HepG2 (cell line): ENCODE data around the gene CLDN20. TPM values are rescaled to one million over a fixed set of nuclear protein-coding genes. Genes with fewer than 3 reads are reported as not detected.

Source experiments
- ATAC-seq: fragments of 200-7000 bp; cut with Tn5 transposase; 3 replicates; pipeline ENCODE4 v1.9.1; 2020; ENCODE audit warnings: mild to moderate bottlenecking, moderate library complexity
- BruUV-seq: library from RNA; stranded (reverse); fragments of 400-500 nt; replicated peaks from 2 replicates; lab custom pipeline; 2021; lab: Mats Ljungman, UMichigan
- CTCF ChIA-PET: fragments of 300-600 bp; formaldehyde crosslinking; extraction: SDS; loops from one replicate; lab custom pipeline; 2021; ENCODE audit warnings: low total read pairs, inconsistent platforms, low intra/inter-chr PET ratio; lab: Yijun Ruan, JAX
- POLR2A ChIA-PET: fragments of 350-600 bp; sonication (Branson Sonifier 250); formaldehyde crosslinking; loops from one replicate; lab custom pipeline; 2020; ENCODE audit warnings: antibody characterized with exemption, inconsistent platforms; lab: Yijun Ruan, JAX
- DNase-seq: peaks from one replicate; pipeline ENCODE4 v3.0.0-alpha.2; 2015; ENCODE audit warnings: low spot score
- FAIRE-seq: peaks from 3 replicates; lab custom pipeline; 2011; peaks lifted over from hg19 to GRCh38; lab: Jason Lieb, UNC
- H2AFZ ChIP-seq: one replicate; pipeline ENCODE4 v1.6.1; 2011; ENCODE audit warnings: low read length, inconsistent platforms
- H3K27ac ChIP-seq: fragments of 300-600 bp; 3 replicates; pipeline ENCODE4 v1.8.0; 2011; ENCODE audit warnings: mixed run types, mild to moderate bottlenecking, mixed read lengths, low read length, inconsistent platforms; ENCODE audit not compliant: insufficient read depth; ENCODE audit errors: extremely low read length
- H3K27me3 ChIP-seq, 2 experiments: fragments of 200-600 bp in 1 of 2; 2 replicates in 1 of 2; 3 replicates in 1 of 2; pipeline versions ENCODE4 v1.6.0 to v1.8.0; 2011; ENCODE audit warnings: low read length in 2 of 2, mild to moderate bottlenecking in 2 of 2, moderate library complexity in 2 of 2, inconsistent platforms in 1 of 2; ENCODE audit not compliant: insufficient read depth in 2 of 2, control insufficient read depth in 1 of 2
- H3K36me3 ChIP-seq, 2 experiments: fragments of 200-600 bp in 1 of 2; replicated peaks in 1 of 2; 2 replicates in 1 of 2; 3 replicates in 1 of 2; pipeline versions ENCODE4 v1.5.1 to v1.8.0; 2011; ENCODE audit warnings: low read length in 2 of 2, inconsistent platforms in 1 of 2; ENCODE audit not compliant: insufficient read depth in 2 of 2, control insufficient read depth in 1 of 2
- H3K4me1 ChIP-seq: 2 replicates; pipeline ENCODE4 v1.5.1; 2012; ENCODE audit warnings: low read length, inconsistent platforms; ENCODE audit not compliant: insufficient read depth
- H3K4me2 ChIP-seq: 2 replicates; pipeline ENCODE4 v1.6.0; 2011; ENCODE audit warnings: low read depth, low read length, inconsistent platforms
- H3K4me3 ChIP-seq, 3 experiments: fragments of 200-600 bp in 1 of 3; sonication (generic), shearing (Covaris generic) in 1 of 3; replicated peaks in 1 of 3; 2 replicates each; pipeline ENCODE4 v1.5.1; 2011 to 2016; ENCODE audit warnings: low read length in 3 of 3, inconsistent platforms in 2 of 3, low read depth in 2 of 3, mild to moderate bottlenecking in 2 of 3, control low read depth in 1 of 3, mixed read lengths in 1 of 3; ENCODE audit not compliant: insufficient read depth in 1 of 3
- H3K79me2 ChIP-seq: one replicate; pipeline ENCODE4 v1.6.1; 2011; ENCODE audit warnings: low read length, inconsistent platforms; ENCODE audit not compliant: insufficient read depth
- H3K9ac ChIP-seq: 2 replicates; pipeline ENCODE4 v1.6.0; 2011; ENCODE audit warnings: mild to moderate bottlenecking, low read depth, low read length, inconsistent platforms; ENCODE audit not compliant: insufficient read depth
- H3K9me3 ChIP-seq: 2 replicates; pipeline ENCODE4 v1.5.1; 2012; ENCODE audit warnings: mild to moderate bottlenecking, low read length
- H4K20me1 ChIP-seq: 2 replicates; pipeline ENCODE4 v1.6.0; 2011; ENCODE audit warnings: inconsistent platforms, mild to moderate bottlenecking, low read length, moderate library complexity; ENCODE audit not compliant: insufficient read depth
- ATF7-NPFF ChIP-seq: sonication (generic); formaldehyde crosslinking; IDR thresholded peaks from 2 replicates; pipeline ENCODE4 v1.8.1; 2023; ENCODE audit warnings: mild to moderate bottlenecking, low read depth, missing genetic modification reagents, moderate library complexity
- FOSL2 ChIP-seq: sonication (generic); formaldehyde crosslinking; IDR thresholded peaks from 2 replicates; pipeline ENCODE4 v1.4.0; 2020; ENCODE audit warnings: missing genetic modification reagents
- FOXP1 ChIP-seq, 2 experiments: fragments of 450-650 bp in 1 of 2; IDR thresholded peaks; 2 replicates each; pipeline ENCODE4 v1.6.1; 2017 to 2018; ENCODE audit warnings: antibody characterized with exemption in 1 of 2
- HNRNPLL ChIP-seq: fragments of 200-400 bp; formaldehyde crosslinking; IDR thresholded peaks from 2 replicates; pipeline ENCODE4 v1.6.1; 2017; ENCODE audit warnings: mild to moderate bottlenecking, low read depth, low read length; ENCODE audit not compliant: poor library complexity, severe bottlenecking
- JUN ChIP-seq: sonication (generic); formaldehyde crosslinking; IDR thresholded peaks from 2 replicates; pipeline ENCODE4 v1.4.0; 2020; ENCODE audit warnings: mild to moderate bottlenecking, missing genetic modification reagents
- RBM22 ChIP-seq: fragments of 200-400 bp; formaldehyde crosslinking; optimal IDR thresholded peaks from 2 replicates; pipeline ENCODE3; 2017; ENCODE audit warnings: mild to moderate bottlenecking, low read length, moderate library complexity
- SAP130 ChIP-seq: IDR thresholded peaks from 2 replicates; pipeline ENCODE4 v1.6.1; 2016; ENCODE audit warnings: low read depth
- ZNF432 ChIP-seq: sonication (generic); formaldehyde crosslinking; IDR thresholded peaks from 2 replicates; pipeline ENCODE4 v1.5.0; 2020; ENCODE audit warnings: missing genetic modification reagents, mild to moderate bottlenecking, borderline replicate concordance
- ZNF451 ChIP-seq: sonication (generic); formaldehyde crosslinking; IDR thresholded peaks from 2 replicates; pipeline ENCODE4 v1.5.0; 2020; ENCODE audit warnings: mild to moderate bottlenecking, missing genetic modification reagents
- WGBS: methylation state at CpG from one replicate; pipeline ENCODE4 v1.1.6; 2017; ENCODE audit warnings: low lambda C conversion rate; 5-methylcytosine and 5-hydroxymethylcytosine counted together
- in situ Hi-C: cut with HindIII; loops from 2 replicates; pipeline ENCODE4 v1.10.0; 2017; ENCODE audit warnings: low pct_unique_long_range_greater_than_20kb; ENCODE audit not compliant: extremely low pct_ligation_motif_present
- intact Hi-C: fragments of 100-400 bp; cut with micrococcal nuclease; formaldehyde crosslinking; loops from one replicate; pipeline ENCODE4 v1.10.0; 2022; ENCODE audit not compliant: unreplicated experiment
- polyA plus RNA-seq, 8 experiments: library from polyadenylated mRNA; depleted of rRNA in 3 of 8; stranded (reverse) in 7 of 8; unstranded in 1 of 8; fragments of >200 nt; fragmentation: Illumina TruSeq in 4 of 8; extraction: Trizol in 4 of 8; gene quantifications; 2 replicates each; pipeline versions ENCODE4 v1.2.1 to v1.2.3, GENCODE V29; 2011 to 2016; ENCODE audit warnings: low read depth in 4 of 8, missing spikeins in 1 of 8, mixed read lengths in 1 of 8; ENCODE audit not compliant: insufficient read depth in 1 of 8
- total RNA-seq, 5 experiments: library from RNA; depleted of rRNA; stranded (reverse); fragments of >200 nt; fragmentation: Illumina TruSeq; extraction: Trizol; gene quantifications; 2 replicates each; pipeline ENCODE4 v1.2.3, GENCODE V29; 2016; ENCODE audit warnings: low read depth in 1 of 5
- TF ChIP-seq, protein P1 (sequence below): sonication (generic); formaldehyde crosslinking; IDR thresholded peaks from 2 replicates; pipeline ENCODE4 v1.8.0; 2022; ENCODE audit warnings: missing genetic modification reagents, low read depth, mild to moderate bottlenecking, borderline replicate concordance

Gene CLDN20
- total and polyA plus RNA-seq, 2 of the 13 experiments (the other 11 are each of a cell fraction or from before 2014, with no cell fraction given): not detected

DNA sequence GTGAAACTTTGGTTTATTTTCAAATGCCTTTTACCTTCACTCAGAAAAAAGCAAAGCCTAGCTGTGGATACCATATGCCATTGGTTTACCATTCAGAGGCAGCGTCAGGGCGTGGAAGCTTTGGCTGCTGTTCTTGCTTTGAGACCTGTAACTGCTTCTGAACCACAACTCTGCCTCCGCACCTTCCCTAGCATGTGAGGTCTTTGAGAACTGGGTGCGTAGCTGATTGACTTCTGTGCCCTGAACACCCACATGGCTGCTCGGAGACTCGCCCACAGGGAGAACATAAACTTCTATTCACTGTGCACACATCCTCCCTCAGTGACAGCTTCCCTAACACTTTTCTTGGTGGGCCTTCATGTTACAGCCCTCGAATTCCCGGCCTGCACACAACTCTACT, 11.2 kb upstream of the CLDN20 start:
- Histone ChIP-seq H3K36me3 (peaks cover 23 to 85% of the 10 kb centered on the region in 2 experiments), H3K4me3 (no peak overlapping the region), H3K9ac (no peak overlapping the region), H2AFZ (no peak overlapping the region), H4K20me1 (no peaks in the 10 kb centered on the region), H3K9me3 (no peaks in the 10 kb centered on the region), H3K79me2 (no peaks in the 10 kb centered on the region), H3K27me3 (no peaks in the 10 kb centered on the region), H3K4me1 (peaks cover 16% of the 10 kb centered on the region; the same call in 1 of the 2 replicates), H3K27ac (no peak overlapping the region), H3K4me2 (no peak overlapping the region)
- POLR2A ChIA-PET: no interaction called here
- FAIRE-seq (no peak), ATAC-seq (no peak), DNase-seq (no peak)
- 99% methylated on average over 8 of the region's 8 CpGs for WGBS
- CTCF ChIA-PET: no interaction called here
- TF ChIP-seq HNRNPLL (no peak), ATF7-NPFF (CRISPR knock-in tag) (no peak), RBM22 (peak; percentile 88), FOXP1 (IDR thresholded peaks at IDR 0.05) (no peak), FOXP1 (CRISPR knock-in tag; IDR thresholded peaks at IDR 0.05) (no peak), ZNF432 (CRISPR knock-in tag) (no peak)
- intact Hi-C loops: no loop called here
- TSS peak; percentile 4 for BruUV-seq
- in situ Hi-C loops: no loop called here

DNA sequence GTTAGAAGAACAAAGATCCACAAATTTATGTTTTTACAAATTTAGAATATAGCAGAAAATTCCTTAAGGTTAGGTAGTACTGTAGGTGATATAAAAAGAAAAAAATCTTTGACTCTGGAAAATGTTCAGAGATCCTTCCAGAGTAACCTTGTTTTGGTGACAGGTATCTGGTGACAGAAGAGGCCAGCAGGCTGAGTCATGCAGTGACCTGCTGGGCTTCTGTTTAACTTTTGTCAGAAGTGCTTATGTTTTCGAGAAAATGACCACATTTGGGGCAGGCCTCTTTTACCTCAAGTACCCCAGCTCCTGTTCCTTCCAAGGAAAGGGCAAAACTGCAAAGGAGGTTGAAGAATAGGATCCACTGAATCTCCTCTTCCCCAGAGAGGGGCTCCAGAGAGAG, 10.5 kb upstream of the CLDN20 start:
- in situ Hi-C loops: no loop called here

More for the DNA sequence above, 10.5 kb upstream of the CLDN20 start:
- BruUV-seq: no TSS peak
- no peak overlapping the region for H3K4me2 ChIP-seq
- TF ChIP-seq, protein P1, sequence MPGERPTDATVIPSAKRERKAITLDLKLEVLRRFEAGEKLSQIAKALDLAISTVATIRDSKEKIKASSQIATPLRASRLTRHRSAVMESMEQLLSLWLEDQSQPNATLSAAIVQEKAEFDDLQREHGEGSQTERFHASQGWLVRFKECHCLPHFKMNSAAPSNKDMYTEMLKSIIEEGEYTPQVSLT: no peak
- no peak for TF ChIP-seq ZNF451
- TF ChIP-seq FOSL2 (CRISPR knock-in tag): peak; percentile 82
- TF ChIP-seq JUN (CRISPR knock-in tag): 0 out of 2 replicates have a peak, but pooled peaks have one; percentile 21
- peak; percentile 55 for TF ChIP-seq SAP130 (CRISPR knock-in tag)
- TF ChIP-seq, all 625 proteins: peak for 3
- no peaks in the 10 kb centered on the region for H3K27me3 ChIP-seq
- intact Hi-C loops: no loop called here
- CTCF ChIA-PET: no interaction called here
- FAIRE-seq (peak; percentile 8), ATAC-seq (peak; percentile 22; the same call in 1 of the 3 replicates), DNase-seq (peak; percentile 25)
- 73% methylated on average over 1 of the region's 1 CpG for WGBS
- no peak overlapping the region for H3K9ac ChIP-seq
- POLR2A ChIA-PET: no interaction called here
- H3K4me3 ChIP-seq: no peak overlapping the region
- no peaks in the 10 kb centered on the region for H3K9me3 ChIP-seq
- H3K27ac ChIP-seq: peak overlapping the region; percentile 11
- H3K79me2 ChIP-seq: no peaks in the 10 kb centered on the region
- peaks cover 28 to 85% of the 10 kb centered on the region in 2 experiments for H3K36me3 ChIP-seq
- H3K4me1 ChIP-seq: peaks cover 16% of the 10 kb centered on the region; the same call in 1 of the 2 replicates
- H4K20me1 ChIP-seq: no peaks in the 10 kb centered on the region
- no peak overlapping the region for H2AFZ ChIP-seq
